HL-60/S4 treated with phorbol 12-myristate 13-acetate at 8.2 ng/mL for 4 days and 3 days (cell line): ENCODE data around the gene GALNT18.

Source experiments
- in situ Hi-C: fragments of 300-500 bp; cut with MboI; formaldehyde crosslinking; loops from 2 replicates; pipeline ENCODE4 v1.15.0; 2022; ENCODE audit warnings: low sequenced_read_pairs

The GALNT18 gene

DNA sequence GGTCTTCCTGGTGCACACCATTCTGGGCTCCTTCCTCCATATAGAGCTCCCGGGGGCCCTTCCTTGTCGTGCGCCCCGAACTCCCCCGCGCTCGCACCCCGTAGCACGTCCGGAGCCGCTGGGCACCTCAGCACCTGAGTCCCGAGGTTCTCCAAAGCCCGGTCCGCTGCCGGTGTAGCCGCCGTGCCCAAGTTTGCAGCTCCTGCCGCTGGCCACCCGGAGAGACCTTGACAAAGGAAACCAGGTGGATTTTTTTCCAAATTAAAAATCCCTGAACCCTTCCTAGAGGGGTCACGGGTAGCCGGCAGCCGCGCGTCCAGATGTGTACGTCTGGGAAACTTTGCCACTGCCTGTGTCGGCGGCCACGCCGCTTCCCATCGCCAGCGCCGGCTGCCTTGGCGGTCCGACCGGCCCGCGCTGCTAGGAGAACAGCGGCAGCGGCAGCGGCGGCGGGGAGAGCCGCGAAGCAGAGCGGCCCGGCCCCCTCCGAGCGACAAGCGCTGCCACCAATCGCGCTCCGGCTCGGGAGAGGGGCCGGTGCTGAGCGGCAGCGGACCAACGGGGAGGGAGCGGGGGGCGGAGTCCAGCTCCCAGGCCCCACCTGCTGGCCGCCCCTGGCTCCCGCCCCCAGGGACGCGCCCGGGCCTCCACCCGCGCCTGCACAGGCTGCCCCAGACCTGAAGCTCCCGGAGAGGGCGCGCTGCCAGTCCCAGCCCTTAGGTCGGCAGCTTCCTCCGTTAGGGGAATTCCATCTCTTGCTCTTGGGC, at the start of gene GALNT18:
Gene GALNT18, minus strand, starts transcription at position 433 of the 767 bp plus-strand sequence.
- in situ Hi-C loops: no loop called here

DNA sequence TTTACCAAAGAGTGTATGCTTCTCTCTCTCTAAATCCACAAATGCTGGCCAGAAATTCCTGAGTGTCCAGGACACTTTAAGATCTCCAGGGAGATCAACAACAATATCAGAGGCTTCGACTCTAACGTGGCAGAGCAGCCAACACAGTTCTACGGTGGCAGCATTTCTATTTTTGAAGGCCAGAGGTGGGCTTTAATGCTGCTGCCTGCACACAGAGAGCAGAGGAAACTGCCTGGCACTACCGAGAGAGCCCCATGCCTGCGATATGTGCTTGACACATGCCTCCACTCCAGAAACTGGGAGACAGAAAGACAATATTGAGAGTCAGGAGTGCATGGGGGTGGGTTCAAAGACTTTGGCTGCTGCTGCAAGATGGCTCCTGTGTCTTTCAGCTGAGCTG, 48.8 kb upstream of the GALNT18 start:
- in situ Hi-C loops: no loop called here

DNA sequence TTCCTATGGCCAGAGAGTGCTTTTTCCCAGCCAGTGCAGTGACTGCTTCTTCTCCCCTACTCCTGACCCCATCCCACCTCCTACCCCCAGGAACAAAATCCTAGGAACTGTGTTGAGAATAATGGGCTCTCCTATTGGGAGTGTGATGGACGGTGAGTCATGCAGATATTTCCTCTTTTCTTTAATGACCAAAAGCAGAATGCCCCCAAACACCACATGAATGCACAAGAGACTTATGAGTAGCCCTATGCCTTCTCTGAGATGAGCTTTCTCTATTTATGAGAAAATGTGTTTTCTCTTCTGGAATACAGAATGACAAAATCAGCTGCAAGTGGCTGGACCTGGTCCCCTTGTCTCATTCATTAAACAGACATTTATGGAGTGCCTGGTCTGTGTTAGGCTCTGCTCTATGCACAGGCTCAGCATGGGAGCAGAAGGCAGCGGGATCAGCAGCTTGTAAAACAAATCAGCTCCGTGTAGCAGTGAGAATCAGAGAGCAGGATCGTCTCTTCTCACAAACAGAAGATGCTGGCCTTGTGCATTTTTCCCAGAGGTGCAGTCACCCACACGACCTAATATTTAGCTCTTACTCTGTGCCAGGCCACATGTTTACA, 47.5 kb upstream of the GALNT18 start:
- in situ Hi-C loops: no loop called here

DNA sequence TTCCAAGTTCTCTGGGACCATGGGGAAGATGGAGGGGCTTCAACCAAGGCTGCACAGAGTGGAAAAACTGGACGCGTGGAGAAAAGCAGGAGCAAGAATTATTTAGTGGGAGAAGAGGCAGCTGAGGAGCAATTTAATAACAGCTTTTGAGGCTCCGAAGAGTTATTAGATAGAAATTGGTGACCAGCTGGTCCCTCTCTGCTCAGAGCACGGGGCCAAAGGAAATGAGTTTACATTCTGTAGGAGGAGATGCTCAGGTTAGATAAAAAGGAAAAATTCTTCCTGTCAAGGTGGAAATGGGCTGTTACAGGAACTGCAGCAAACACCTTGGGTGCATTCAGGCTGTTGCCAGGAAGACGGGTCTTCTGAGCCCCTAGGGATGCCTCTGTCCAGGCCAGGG, 47.0 kb upstream of the GALNT18 start:
- in situ Hi-C loops: no loop called here

DNA sequence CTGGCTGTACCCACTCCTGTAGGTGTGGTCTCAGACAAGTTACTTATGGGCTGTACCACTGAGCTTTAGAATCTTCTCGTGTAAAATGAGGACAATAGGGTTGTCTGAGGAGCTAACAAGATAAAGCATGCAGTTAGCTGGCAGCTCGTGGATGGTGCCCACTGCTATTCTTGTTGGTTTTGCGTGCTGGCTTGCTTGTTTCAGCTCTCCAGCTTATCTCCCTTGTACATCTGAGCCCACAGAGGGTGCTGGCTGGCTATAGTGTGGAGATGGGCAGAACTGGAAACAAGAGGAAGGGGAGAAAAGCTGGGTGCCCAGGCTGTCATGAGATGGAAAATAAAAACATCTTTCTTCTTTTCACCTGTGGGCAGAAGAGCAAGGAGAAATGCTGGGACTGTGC, 46.5 kb upstream of the GALNT18 start:
- in situ Hi-C loops: no loop called here

DNA sequence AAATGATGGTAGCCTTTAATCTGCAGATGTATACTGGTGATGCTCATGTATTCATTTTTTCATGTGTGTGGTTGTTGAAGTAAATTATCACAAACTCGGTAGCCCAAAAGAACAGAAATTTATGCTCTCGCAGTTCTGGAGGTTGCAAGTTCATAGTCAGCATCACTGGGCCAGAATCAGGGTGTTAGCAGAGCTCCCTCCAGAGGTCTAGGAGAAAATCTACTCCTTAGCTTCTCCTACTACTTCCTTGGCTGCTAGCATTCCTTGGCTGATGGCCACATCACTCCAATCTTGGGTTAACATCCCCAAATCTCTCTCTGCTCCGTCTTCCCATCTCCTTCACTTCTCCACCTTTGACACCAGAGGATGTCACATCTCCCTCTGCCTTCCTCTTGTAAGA, 45.3 kb upstream of the GALNT18 start:
- in situ Hi-C loops: no loop called here

DNA sequence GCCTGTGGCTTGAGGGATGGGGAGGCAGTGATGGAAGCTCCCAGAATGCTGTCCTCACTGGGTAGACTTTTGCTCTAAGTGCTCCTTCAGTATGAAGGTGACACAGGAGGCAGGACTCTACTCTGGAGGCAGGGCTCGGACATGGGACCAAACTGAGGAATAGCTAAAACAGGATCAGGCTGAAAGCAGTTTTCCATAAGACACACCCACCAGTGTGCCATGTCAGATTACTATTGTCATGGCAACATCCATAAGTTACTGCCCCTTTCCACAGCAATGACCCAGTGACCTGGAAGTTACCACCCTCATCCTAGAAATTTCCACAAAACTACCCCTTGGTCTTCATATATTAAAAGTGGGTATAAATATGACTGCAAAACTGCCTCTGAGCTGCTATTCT, 43.6 kb upstream of the GALNT18 start:
- in situ Hi-C loops: no loop called here

DNA sequence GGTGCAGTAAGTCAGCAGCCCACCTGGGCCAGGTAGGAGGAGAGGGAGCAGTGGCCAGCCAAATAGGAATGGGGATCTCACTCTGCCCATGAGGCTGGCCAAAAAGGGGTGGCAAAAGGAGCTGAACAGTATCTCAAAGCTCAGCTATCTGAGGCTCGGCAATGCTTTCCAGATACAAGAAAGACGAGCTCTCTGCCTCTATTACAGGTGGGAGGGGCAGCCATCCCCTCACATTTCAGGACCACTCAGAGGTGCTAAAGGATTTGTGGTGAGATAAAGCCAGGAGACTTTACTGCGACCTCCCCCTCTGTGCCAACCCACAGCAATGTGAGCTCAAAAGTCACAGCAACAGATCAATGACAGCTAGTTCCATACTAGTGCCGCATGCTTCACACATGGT, 42.1 kb upstream of the GALNT18 start:
- in situ Hi-C loops: no loop called here

DNA sequence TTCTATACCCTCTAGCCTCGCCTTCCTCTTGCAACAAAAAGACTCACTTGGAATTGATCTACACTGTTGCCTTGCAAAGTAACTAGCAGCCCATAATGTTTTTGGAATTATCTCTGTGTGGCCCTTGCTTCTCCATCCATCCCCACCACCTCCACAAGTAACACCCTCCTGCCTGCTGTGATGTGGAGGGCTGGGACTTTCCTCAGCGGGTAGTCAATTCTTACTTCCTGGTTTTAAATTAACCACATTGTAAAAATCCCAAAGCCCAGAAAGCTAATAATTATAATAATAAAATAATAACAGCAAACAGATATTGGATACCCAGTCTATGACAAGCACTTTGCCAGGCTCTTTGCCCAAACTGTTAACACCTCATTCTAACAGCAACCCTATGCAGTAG, 40.8 kb upstream of the GALNT18 start:
- in situ Hi-C loops: no loop called here

DNA sequence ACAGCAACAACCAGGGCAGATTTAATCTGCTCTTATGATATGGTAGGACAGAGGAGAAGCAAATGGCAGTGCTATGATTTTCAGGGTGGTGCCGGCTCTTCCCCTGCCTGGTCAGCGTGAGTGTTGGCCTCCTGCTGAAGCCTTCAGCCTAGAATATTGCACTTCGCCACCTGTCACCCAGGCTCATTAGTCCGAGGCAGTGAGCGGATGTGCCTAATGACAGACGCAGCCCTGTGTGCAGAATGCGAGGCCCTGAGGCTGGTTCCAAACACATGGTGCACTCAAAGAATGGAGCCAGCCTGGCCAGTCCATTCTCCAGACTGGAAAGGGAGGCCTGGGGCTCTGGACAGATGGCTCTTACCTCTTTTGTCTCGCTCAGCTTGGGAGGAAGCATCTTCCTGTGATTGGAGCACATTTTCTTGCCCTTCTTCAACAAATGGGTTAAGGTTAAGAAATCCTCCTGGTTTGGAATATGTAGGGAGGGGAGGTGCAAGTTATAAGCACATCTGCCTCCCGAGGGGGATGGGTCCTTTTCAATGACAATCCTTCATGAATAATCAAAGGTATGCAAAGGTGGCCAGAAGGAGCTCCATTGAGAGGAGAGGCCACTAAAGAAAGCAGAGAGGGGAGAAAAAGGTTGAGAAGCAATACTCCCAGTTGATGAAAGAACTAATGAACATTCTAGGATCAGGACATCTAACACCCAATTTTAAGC, 39.7 kb upstream of the GALNT18 start:
- in situ Hi-C loops: no loop called here

DNA sequence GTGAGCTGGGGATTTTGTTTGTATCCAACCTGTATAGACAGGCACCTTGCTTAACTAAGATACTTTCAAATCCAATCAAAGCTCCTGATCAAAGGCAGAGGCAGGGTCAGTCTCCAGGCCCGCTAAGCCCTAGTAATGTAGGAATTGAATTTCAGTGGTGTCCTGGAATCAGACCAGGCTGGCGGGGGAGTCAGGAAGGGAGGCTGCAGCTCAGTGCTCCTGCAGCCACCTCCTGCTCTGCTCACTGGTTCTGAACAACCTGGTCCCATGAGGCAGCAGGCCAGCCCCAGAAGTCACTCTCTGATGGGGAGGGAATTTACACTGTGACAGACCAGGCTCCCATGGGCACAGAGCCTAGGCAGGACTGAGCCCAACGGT, 38.5 kb upstream of the GALNT18 start:
- in situ Hi-C loops: no loop called here

DNA sequence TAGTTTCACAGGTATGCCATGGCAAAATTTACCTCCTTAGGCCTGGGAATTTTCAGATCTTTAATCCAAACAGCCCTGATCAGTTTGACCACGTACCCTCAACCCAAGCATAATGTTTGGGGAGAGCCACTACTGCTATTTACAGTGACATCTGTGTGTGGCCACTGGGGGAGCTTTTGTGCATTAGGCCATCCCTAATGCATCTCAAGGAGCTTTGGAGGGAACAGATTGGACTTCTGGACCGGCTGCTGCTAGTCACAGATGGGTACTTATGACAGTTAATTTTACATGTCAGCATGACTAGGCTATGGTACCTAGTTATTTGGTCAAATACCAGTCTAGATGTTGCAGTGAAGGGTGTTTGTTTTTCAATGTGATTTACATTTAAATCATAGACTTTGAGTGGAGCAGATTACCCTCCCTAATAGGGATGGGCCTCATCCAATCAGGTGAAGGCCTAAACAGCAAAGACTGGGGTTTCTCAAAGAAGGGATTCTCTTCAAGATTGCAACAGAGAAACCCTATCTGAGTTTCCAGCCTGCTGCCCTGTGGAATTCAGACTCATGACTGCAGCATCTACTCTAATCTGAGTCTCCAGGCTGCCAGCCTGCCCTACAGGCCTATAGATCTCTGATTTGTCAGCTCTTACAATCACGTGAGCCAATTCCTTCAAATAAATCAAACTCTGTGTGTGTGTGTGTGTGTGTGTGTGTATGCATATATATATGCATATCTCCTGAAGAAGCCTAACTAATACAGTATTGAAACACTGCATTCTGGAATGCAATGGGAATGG, 38.0 kb upstream of the GALNT18 start:
- in situ Hi-C loops: no loop called here

DNA sequence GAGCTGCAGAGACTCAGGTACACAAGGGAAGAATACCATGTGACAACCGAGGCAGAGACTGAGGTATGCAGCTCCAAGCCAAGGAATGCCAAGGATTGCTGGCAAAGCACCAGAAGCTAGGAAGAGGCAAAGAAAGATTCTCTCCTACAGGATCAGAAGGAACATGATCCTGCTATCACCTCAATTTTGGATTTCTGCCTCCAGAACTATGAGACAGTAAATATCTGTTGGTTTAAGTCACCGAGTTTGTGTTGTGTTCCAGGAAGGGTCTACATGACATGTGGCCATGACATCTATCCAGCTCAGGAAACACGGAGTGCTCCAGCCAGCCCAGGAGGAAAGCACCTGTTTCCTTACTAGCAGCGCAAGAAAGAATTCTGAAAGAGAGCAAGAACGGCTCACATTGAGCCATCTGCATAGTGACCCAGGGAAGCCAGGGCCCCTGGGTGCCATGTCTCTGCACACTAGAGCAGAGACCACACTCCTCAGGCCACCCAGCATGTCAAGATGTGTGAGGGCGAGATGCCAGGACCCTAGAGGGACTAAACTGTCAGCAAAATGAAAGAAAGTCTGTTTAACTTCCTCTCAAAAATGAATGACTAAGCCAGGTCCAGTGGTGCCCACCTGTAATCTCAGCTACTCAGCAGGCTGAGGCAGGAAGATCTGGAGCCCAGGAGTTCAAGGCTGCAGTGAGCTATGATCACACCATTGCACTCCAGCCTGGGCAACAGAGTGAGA, 35.6 kb upstream of the GALNT18 start:
- in situ Hi-C loops: no loop called here

DNA sequence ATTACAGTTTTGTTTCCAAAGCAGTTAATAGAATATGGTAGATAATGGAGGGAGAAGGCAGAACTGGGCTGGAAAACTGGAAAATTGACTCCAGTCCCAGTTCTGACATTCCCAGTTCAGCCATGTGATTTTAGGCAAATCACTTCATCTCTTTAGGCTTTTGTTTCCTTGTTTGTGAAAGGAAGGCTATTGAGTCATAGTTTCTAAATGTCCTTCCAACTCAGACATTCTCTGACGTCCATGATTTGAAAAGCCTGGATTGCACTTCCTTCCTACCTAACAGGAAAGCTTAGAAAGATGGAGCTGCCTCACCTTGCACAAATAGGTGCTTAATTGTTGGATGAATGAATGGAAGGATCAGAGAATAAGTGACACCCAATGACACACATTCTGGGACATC, 19.8 kb upstream of the GALNT18 start:
- in situ Hi-C loops: no loop called here

DNA sequence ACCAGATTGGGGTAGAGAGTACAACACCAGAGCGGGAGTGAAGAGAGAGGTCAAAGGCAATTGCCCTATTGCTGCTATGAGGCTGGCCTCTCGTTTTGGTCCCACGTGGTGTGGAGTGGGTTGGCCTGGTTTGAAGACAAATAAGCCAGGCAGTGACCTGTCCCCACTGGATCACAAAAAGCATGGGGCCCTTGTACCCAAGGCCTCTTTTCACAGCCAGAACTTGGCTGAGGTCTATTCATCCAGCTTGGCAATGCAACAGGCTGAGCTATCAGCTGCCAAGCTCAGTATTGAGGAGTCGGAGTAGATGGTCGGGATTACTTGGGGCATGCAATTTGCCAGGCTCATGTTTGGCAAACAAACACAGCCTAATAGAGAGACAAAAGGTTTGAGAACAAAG, 19.2 kb upstream of the GALNT18 start:
- in situ Hi-C loops: no loop called here

DNA sequence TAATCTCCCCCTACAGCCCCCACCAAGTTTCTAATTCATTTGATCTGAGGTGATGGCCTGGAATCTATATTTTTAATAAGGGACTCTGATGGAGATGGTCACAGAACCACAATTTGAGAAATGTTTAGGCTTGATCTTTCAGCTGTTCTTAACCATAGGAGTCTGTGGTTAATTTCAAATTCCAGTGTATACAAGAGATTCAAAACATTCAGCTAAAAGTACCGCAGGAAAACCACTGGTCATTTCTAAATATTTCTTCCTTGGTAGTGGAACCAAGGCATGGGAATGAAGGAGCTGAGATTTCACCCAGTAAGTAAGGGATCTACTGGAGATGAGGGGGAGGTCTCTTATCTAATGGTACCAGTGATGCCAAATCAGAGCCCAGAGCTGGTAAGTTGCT, 18.3 kb upstream of the GALNT18 start:
- in situ Hi-C loops: no loop called here

DNA sequence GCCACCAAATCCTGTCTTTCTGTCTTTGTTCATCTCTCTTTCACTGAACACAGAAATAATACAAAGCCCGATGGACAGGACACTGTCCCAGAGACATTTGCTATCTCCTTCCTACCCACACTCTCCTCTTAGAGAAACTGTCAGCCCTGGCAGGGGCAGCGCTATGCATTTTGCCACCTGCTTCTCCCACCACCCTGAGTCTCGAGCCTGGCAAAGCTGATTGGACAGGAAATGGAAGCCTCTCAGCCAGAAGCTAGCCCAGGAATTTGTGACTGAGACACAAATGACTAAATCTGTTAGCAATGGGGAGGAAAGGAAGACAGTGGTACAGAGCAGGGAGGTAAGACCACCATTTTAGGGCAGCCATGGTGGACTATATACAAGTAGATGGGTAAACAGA, 14.9 kb upstream of the GALNT18 start:
- in situ Hi-C loops: no loop called here

DNA sequence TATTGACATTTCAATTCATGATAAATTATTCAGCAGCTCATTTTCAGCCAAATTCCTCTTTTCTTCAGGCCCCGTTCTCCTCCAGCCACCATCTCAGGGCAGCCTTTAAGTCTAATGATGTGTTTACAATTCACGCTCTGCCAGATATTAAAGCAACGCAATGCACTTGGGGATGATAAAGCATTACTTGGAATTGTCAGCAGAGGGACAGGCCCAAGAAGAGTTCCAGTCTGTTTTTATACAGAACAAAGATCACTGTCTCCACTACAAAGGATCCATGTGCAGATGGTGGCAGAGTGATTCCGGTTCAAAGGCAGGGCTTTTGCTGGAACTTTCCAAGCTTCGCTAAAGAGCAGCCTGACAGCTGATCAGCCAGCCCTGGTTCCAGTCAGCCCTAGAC, 13.6 kb upstream of the GALNT18 start:
- in situ Hi-C loops: no loop called here

DNA sequence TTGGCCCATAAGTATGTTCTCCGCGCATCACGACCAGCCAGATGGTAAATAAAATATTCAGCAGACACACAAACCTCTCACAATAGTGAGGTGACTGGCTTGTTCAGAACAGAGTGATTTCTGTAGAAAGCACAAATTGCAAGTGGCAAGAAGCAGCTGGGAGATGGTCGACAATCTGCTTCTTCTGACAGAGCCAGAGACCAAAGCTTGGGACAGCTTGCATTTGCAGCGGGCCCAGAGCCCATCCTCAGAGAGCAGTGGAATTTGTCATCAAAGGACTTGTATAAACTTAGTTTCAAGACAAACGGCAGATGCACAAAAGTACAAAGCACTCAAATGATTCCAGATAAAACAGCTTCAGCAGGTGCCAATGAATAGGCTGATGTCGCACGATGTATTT, 7.6 kb upstream of the GALNT18 start:
- in situ Hi-C loops: no loop called here

DNA sequence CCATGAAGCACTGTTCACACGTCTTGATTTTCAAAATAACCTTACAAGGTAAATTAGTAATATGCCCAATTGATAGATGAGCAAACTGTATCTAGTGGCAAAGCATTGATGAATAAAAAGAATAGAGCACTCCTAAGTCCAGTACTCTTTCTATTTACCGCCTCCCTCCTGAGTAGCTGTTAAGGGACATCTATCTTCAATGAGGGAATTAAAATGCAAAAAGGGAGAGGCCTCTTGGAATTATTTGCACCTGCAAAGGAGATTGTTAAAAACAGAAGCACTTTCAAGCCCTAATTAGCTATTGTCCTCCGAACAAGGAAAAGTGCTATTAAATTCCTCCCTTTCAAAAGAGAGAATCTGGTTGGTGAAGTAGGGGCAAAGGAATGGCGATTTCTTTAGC, 6.8 kb upstream of the GALNT18 start:
- in situ Hi-C loops: no loop called here

DNA sequence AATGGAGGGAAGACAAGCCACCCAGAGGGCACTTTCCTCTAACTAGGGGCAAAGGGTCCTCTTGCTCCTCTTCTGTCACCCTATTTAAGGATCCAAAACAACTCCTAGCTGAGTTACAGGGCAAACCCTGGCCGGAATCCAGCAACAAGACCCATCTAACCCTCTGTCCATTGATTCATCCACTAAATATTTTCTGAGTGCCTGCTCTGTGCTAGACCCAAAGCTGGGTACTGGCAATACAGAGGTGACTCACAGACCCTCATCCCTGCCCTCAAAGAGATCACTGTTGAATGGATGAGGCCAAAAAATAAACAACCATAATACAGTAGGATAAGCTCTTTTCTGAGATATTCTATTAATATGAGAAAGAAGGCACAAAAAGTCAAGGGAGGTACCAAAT, 4.3 kb upstream of the GALNT18 start:
- in situ Hi-C loops: no loop called here
